CD4-positive, alpha-beta T cell (primary cell): ENCODE measurements around the gene GPR176. TPM values are rescaled to one million over a fixed set of nuclear protein-coding genes. Genes with fewer than 3 reads are reported as not detected.

ENCODE experiments used
- ATAC-seq: fragments of 200-7000 bp; cut with Tn5 transposase; one replicate; pipeline ENCODE4 v1.10.0; 2022; ENCODE audit warnings: mild to moderate bottlenecking; ENCODE audit not compliant: poor library complexity
- CTCF ChIA-PET: fragments of 350-600 bp; sonication (Branson Sonifier 250); formaldehyde crosslinking; loops from one replicate; lab custom pipeline; 2021; ENCODE audit warnings: antibody characterized with exemption, inconsistent platforms; lab: Charles Lee
- POLR2A ChIA-PET: fragments of 350-600 bp; sonication (Branson Sonifier 250); formaldehyde crosslinking; loops from one replicate; lab custom pipeline; 2021; ENCODE audit warnings: antibody characterized with exemption, inconsistent platforms; lab: Charles Lee
- DNase-seq, 14 experiments: peaks; one replicate each; pipeline ENCODE4 v3.0.0-alpha.2; 2013 to 2020; ENCODE audit warnings: mixed read lengths in 2 of 14
- H3K27ac ChIP-seq, 2 donors: one replicate each; pipeline versions ENCODE4 v1.5.1 to v1.7.0; 2013; ENCODE audit warnings: low read length in 2 of 2, low read depth in 1 of 2, mild to moderate bottlenecking in 1 of 2
- H3K27me3 ChIP-seq, 2 experiments: 1 replicate in 1 of 2; 2 replicates in 1 of 2; pipeline versions ENCODE4 v1.6.1 to v1.7.0; 2013; ENCODE audit warnings: low read length in 2 of 2, control low read depth in 1 of 2, mild to moderate bottlenecking in 1 of 2, moderate library complexity in 1 of 2; ENCODE audit not compliant: insufficient read depth in 2 of 2, control insufficient read depth in 1 of 2
- H3K36me3 ChIP-seq: one replicate; pipeline ENCODE4 v1.6.1; 2013; ENCODE audit warnings: low read length, control low read depth; ENCODE audit not compliant: insufficient read depth
- H3K4me1 ChIP-seq: one replicate; pipeline ENCODE4 v1.6.1; 2013; ENCODE audit warnings: low read length, control low read depth; ENCODE audit not compliant: insufficient read depth
- H3K4me3 ChIP-seq: one replicate; pipeline ENCODE4 v1.5.1; 2013; ENCODE audit warnings: mild to moderate bottlenecking, low read length, moderate library complexity
- H3K9me3 ChIP-seq, 2 experiments: 1 replicate in 1 of 2; 2 replicates in 1 of 2; pipeline versions ENCODE4 v1.6.1 to v1.7.0; 2013; ENCODE audit warnings: low read length in 2 of 2, mild to moderate bottlenecking in 2 of 2, control low read depth in 1 of 2, moderate library complexity in 1 of 2; ENCODE audit not compliant: control insufficient read depth in 1 of 2, insufficient read depth in 1 of 2
- H3K27ac Mint-ChIP-seq: one replicate; pipeline ENCODE4 v1.8.0; 2020; ENCODE audit warnings: mixed read lengths
- H3K27me3 Mint-ChIP-seq: one replicate; pipeline ENCODE4 v1.8.0; 2021; ENCODE audit warnings: mixed read lengths
- H3K36me3 Mint-ChIP-seq: one replicate; pipeline ENCODE4 v1.8.0; 2021; ENCODE audit warnings: low read depth, mixed read lengths
- H3K4me1 Mint-ChIP-seq: one replicate; pipeline ENCODE4 v1.8.0; 2021; ENCODE audit warnings: low read depth, mixed read lengths
- H3K4me3 Mint-ChIP-seq: one replicate; pipeline ENCODE4 v1.8.0; 2020; ENCODE audit warnings: mild to moderate bottlenecking, mixed read lengths
- H3K9me3 Mint-ChIP-seq: one replicate; pipeline ENCODE4 v1.8.0; 2020; ENCODE audit warnings: mixed read lengths
- CTCF ChIP-seq: fragments of 200-600 bp; IDR thresholded peaks from one replicate; pipeline ENCODE4 v1.8.0; 2022; ENCODE audit warnings: antibody characterized with exemption, mild to moderate bottlenecking
- intact Hi-C, 2 experiments: fragments of 100-400 bp; cut with DNase I in 1 of 2; cut with micrococcal nuclease in 1 of 2; formaldehyde crosslinking; loops; one replicate each; pipeline versions ENCODE4 v1.15.1 to v1.9.0; 2023 to 2025; cut with DNase I, micrococcal nuclease
- total RNA-seq, 174 experiments: library from RNA in 2 of 174; stranded (reverse) in 2 of 174; gene quantifications; one replicate each; pipeline ENCODE4 v1.2.3 and lab custom pipeline; 2021 to 2026

The GPR176 gene
- total RNA-seq, 2 experiments from 2014 or later = not detected

- peaks cover 13 to 45% of the 10 kb centered on the region in 2 experiments for H3K27me3 ChIP-seq
- CTCF ChIA-PET = interaction anchor here (1.0 to 1.3 kb wide), 4 partner anchors 13 to 340 kb away, joined by 3 to 6 read pairs (median 4); partner anchors contain the start of gene EIF2AK4
- H3K27me3 Mint-ChIP-seq = peaks cover 28% of the 10 kb centered on the region
Observed at GRCh38 chr15:39920510-39921273, 626 bp upstream of the GPR176 start.

GRCh38 chr15:39919411-39919747, 687 bp downstream of the GPR176 start:
- no peaks in the 10 kb centered on the region for H3K9me3 Mint-ChIP-seq

More at GRCh38 chr15:39920510-39921273, 626 bp upstream of the GPR176 start:
- intact Hi-C loops = loop anchor here (1.0 to 2.0 kb wide), 2 partner anchors 14 kb away; partner anchors contain the start of gene EIF2AK4 (in 2 of the 2)
- TF ChIP-seq CTCF = no peak
- Mint-ChIP-seq H3K9me3 (no peaks in the 10 kb centered on the region), H3K4me1 (peaks cover 15% of the 10 kb centered on the region), H3K36me3 (no peaks in the 10 kb centered on the region), H3K4me3 (peak overlapping the region; percentile 88), H3K27ac (peak overlapping the region; percentile 66)
- POLR2A ChIA-PET = interaction anchor here (2.5 kb wide), 1 partner anchor 12 kb away, joined by 11 read pairs; the partner anchor contains the start of gene EIF2AK4
- peaks cover 0 to 14% of the 10 kb centered on the region in 2 experiments for H3K9me3 ChIP-seq
- H3K27ac ChIP-seq = no peak overlapping the region
- peaks cover 21% of the 10 kb centered on the region for H3K4me1 ChIP-seq
- DNase-seq (peak; percentile 44 to 89 (median 70)), ATAC-seq (peak; percentile 94)
- peak overlapping the region; percentile 62 for H3K4me3 ChIP-seq
- H3K36me3 ChIP-seq = no peaks in the 10 kb centered on the region

More at GRCh38 chr15:39919411-39919747, 687 bp downstream of the GPR176 start:
- Histone ChIP-seq H3K36me3 (no peaks in the 10 kb centered on the region), H3K27ac (no peak overlapping the region), H3K27me3 (peaks cover 13 to 45% of the 10 kb centered on the region in 2 experiments), H3K9me3 (peaks cover 0 to 14% of the 10 kb centered on the region in 2 experiments), H3K4me3 (peak overlapping the region; percentile 62), H3K4me1 (peaks cover 21% of the 10 kb centered on the region)
- ChIA-PET CTCF (interaction anchor here (1.0 kb wide), 1 partner anchor 132 kb away, joined by 6 read pairs; no protein-coding TSS in a partner anchor), POLR2A (no interaction called here)
- no peak for TF ChIP-seq CTCF
- DNase-seq (no peak), ATAC-seq (no peak)
- H3K36me3 Mint-ChIP-seq = no peaks in the 10 kb centered on the region
- peaks cover 15% of the 10 kb centered on the region for H3K4me1 Mint-ChIP-seq
- intact Hi-C loops = loop anchor here in 1 of 2 experiments (5.0 kb wide), 1 partner anchor 137 kb away; the partner anchor contains the start of gene FSIP1
- peak overlapping the region; percentile 78 for H3K4me3 Mint-ChIP-seq
- peaks cover 34% of the 10 kb centered on the region for H3K27me3 Mint-ChIP-seq
- H3K27ac Mint-ChIP-seq = no peak overlapping the region
